H1 (cell line): Measurements from ENCODE around the gene NOP9. TPM values are rescaled to one million over a fixed set of nuclear protein-coding genes. Genes with fewer than 3 reads are reported as not detected.

Source experiments
- SIX5 ChIP-seq: IDR thresholded peaks from 2 replicates; pipeline ENCODE4 v1.6.1; 2011; ENCODE audit warnings: mild to moderate bottlenecking, low read depth, low read length
- polyA plus RNA-seq, 7 experiments: library from polyadenylated mRNA; depleted of rRNA in 3 of 7; stranded (reverse) in 5 of 7; unstranded in 2 of 7; fragments of >200 nt in 5 of 7; fragments of 200-250 nt in 2 of 7; gene quantifications; 1 replicate in 5 of 7; 2 replicates in 1 of 7; 4 replicates in 1 of 7; pipeline versions ENCODE4 v1.2.1 to v1.2.3, GENCODE V29; 2011 to 2013; ENCODE audit warnings: missing spikeins in 2 of 7, mixed read lengths in 2 of 7
- total RNA-seq: library from RNA; stranded (reverse); fragmentation: NEBNext Ultra II Directional; extraction: Animal tissue kit (Norgen Biotek cat#: 25700); gene quantifications from 2 replicates; pipeline ENCODE4 v1.2.1, GENCODE V29; 2021
- TF ChIP-seq, protein P1 (sequence below): IDR thresholded peaks from 2 replicates; pipeline ENCODE4 v1.6.1; 2011; ENCODE audit warnings: low read length, improper control_type of control experiment

The NOP9 gene
- total and polyA plus RNA-seq, 2 of the 8 experiments (the other 6 are each of a cell fraction or from before 2014, with no cell fraction given) = 17.8 to 34.8 TPM

DNA sequence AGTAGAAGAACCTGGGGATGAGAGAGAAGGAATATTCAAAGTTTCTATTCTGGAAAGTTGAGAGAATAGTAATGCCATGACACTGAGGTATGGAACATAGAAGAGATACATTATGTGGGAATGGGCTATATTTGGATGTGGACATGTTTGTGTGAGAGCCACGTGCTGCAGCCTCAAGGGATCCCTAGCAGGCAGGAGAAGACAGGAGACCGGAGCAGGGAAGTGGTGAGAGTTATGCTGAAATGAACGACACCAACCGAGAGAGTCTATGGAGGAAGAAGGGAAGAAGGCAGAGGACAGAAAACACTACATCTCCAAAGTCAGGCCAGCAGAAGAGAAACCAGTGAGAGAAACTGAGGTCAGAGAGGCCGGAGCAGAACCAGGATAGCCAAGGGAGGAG lies 50.1 kb downstream of the NOP9 start (continued):
- TF ChIP-seq, protein P1, sequence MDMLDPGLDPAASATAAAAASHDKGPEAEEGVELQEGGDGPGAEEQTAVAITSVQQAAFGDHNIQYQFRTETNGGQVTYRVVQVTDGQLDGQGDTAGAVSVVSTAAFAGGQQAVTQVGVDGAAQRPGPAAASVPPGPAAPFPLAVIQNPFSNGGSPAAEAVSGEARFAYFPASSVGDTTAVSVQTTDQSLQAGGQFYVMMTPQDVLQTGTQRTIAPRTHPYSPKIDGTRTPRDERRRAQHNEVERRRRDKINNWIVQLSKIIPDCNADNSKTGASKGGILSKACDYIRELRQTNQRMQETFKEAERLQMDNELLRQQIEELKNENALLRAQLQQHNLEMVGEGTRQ = no peak
- TF ChIP-seq SIX5 = no peak
